Hair follicular keratinocyte (primary cell): Measurements from ENCODE around the gene PRRC2B. TPM values are rescaled to one million over a fixed set of nuclear protein-coding genes. Genes with fewer than 3 reads are reported as not detected.

ENCODE experiments used
- total RNA-seq: library from RNA; depleted of rRNA; stranded (reverse); fragments of >200 nt; gene quantifications from 2 replicates; pipeline ENCODE4 v1.2.3, GENCODE V29; 2015

PRRC2B gene
- 54.3 and 75.0 TPM in 2 replicates for total RNA-seq

DNA sequence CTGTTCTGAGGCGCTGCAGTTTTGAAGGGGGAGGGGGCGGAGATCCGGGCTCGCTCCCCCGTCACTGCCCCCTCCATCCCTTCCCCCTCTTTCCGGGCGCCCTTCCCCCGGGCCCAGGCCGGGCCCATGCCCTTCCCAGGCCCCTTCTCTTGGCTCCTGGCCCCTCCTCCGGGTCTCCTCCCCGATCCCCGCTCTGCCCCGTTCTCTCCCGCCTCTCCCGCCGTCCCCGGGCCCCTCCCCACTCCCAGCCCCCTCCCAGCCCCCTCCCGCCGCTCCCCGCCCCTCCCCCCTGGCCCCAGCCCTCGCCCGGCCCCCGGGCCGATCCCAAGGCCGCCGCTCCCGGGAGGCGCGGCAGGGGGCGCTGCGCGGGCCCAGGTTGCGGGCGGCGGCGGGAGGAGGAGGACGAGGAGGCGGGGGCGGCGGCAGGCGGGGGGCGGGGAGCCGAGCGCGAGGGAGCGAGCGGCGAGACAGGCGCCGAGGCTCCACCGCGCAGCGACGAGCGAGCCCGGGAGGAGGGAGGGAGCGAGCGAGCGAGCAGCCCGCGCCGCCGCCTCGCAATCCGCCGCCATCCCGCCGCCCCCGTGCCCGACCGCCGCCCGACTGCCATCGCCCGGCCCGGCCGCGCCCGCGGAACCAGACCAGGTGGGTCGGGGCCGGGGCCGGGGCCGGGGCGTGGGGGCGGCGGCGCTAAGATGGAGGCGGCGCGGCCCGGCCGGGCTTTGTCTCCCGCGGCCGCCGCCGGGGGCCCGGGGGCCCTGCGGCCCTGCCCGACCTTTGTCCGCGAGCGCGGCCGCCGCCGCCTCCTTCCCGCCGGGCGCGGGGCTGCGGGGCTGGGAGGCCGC is at the start of gene PRRC2B:
TSS of gene PRRC2B (plus strand) at position 465 of the 842 bp plus-strand sequence. CDS start 36,059 bp downstream, outside the sequence.

DNA sequence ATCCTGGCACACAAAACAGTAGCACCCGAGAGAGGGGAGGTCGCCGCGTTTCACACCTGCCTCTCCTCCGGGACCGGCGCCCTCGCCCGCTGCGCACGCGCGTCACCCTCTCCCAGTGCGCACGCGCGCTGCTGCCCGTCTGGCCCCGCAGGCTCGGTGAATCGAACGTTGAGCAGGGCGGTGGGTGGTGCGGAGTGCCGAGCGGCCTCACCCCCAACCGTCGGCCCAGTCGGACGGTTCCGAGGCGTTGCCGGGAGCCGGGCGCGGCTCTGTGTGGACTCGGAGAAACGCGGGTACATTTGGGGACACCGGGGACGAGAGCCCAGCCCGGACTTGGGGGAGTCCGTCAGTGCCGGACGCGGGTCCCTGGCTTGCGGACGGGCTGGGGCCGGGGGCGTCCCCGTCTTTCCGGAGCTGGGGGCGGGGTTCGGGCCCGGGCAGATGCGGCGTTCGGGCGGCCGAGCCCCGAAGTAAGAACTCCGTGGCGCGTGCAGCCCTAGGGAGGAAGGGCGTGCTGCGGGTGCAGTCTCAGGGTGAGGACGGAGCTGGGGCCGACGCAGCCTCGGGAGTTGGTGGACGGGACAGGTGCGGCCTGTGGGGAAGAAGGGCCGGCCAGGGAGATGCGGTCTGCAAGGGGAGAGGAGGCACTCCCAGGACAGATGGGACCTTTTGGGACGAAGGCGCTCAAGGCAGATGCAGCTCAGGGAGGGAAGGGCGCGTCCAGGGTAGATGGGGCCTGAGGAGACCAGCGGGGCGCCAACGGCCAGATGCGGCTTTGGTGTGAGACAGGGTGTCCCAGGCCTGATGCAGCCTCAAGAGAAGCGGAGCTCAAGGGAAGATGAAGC is 109.1 kb downstream of the PRRC2B start, which contains the start of gene POMT1:
TSS of gene POMT1 (plus strand) at position 138 of the 845 bp plus-strand sequence. CDS start 1,301 bp downstream, outside the sequence.

DNA sequence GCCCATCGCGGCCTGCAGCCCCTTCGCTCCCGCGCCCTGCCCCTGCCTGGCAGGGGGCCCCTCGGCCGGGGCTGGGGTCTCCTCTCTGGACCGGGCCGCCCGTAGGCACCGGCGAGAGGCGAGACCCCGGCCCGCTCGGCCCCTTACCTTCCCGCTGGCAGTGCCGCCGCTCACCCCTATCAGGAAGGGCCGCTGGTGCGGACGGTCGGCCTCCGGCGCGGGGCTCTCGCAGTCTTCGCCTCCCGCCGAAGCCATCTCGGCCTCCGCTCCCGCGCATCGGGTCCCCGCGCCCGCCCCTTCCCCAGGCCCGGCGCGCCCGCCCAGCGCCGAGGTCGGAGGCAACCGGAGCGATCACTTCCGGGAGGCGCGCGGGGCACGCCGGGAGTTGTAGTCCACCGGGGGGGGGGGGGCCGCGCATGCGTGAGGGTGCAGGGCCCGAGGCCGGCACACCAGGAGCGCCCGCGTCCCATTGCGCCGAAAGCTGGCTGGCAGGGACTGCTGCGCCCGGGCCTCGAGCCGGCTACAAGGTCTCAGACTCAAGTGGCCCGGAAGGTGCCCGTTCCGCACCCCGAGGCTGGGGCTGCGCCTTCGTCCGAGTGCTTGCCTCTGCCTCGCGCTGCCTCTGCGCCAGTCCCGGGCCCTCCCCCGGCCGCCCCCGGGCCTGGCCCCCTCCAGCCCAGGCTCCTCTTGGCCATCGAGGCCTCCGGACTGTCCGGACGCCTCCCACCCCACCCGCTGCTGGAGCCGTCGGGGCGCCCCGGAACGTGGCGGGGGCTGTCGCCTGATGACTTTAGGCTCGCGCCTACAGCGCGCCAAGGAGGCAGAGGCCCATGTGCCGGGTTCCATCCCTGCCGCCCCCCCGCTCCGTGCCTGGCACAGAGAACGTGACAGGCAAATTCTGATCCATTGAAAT is 137.3 kb downstream of the PRRC2B start, which contains the start of gene UCK1:
TSS of gene UCK1 (minus strand) at position 344 of the 913 bp plus-strand sequence. CDS start at position 255, 89 bp downstream.

DNA sequence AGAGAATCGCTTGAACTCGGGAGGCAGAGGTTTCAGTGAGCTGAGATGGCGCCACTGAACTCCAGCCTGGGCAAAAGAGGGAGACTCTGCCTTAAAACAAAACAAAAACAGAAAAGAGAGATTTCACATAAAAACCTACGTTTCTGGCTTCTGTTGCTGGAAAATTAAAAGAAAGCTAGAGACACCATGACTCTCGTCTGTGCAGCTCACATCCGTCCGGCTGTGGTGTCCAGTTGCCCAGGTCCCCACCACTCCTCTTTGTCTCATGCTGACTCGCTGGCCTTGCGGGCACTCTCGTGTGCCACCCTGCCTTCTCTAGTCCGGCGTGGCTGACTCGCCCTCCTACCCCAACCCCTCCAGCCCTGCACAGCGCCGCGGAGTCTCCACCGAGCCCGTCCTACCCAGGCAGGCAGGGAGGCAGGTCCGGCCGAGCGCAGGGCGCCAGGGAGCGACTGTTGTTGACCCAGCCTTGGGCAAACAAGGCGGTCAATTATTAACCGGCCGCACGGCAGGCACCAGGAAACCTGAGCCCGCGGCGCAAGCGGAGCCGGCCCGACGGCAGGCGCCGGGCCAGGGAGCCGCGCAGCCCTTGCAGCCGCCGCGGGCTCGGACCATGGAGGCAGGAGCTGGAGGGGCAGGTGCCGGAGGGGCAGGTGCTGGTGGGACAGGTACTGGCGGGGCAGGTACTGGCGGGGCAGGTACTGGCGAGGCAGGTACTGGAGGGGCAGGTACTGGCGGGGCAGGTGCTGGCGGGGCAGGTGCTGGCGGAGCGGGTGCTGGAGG is 151.3 kb downstream of the PRRC2B start, which contains the start of gene PRRT1B:
TSS of gene PRRT1B (plus strand) at position 521 of the 783 bp plus-strand sequence. CDS start at position 614, 93 bp downstream.

Other genes with a start within 250 kb of the PRRC2B start
- gene FAM78A, start 117.6 kb upstream of the PRRC2B start, total RNA-seq: 0.49 and 0.62 TPM in 2 replicates
- 0.08 and 0.23 TPM in 2 replicates for gene PLPP7, start 104.4 kb upstream of the PRRC2B start, total RNA-seq
- 8.4 and 9.8 TPM in 2 replicates for gene POMT1, start 108.8 kb downstream of the PRRC2B start, total RNA-seq
- 13.8 and 22.2 TPM in 2 replicates for gene UCK1, start 137.2 kb downstream of the PRRC2B start, total RNA-seq
- gene PRRT1B, start 151.4 kb downstream of the PRRC2B start, total RNA-seq: not detected in 2 replicates